Keratinocyte (primary cell): Measurements from ENCODE around the gene FBP1. TPM values are rescaled to one million over a fixed set of nuclear protein-coding genes. Genes with fewer than 3 reads are reported as not detected.

Experiments used
- DNase-seq: peaks from one replicate; pipeline ENCODE4 v3.0.0-alpha.2; 2011; ENCODE audit warnings: low read depth, missing footprints, low spot score
- FAIRE-seq: peaks from 2 replicates; lab custom pipeline; 2011; peaks lifted over from hg19 to GRCh38; lab: Jason Lieb, UNC
- H2AFZ ChIP-seq: 2 replicates; pipeline ENCODE4 v1.6.0; 2012; ENCODE audit warnings: low read length, control low read depth, inconsistent platforms; ENCODE audit not compliant: control insufficient read depth
- H3K27ac ChIP-seq: 2 replicates; pipeline ENCODE4 v1.5.1; 2011; ENCODE audit warnings: low read length; ENCODE audit not compliant: control insufficient read depth, insufficient read depth
- H3K27me3 ChIP-seq: 3 replicates; pipeline ENCODE4 v1.6.0; 2011; ENCODE audit warnings: low read length; ENCODE audit not compliant: control insufficient read depth, insufficient read depth; ENCODE audit errors: extremely low read depth
- H3K36me3 ChIP-seq, 2 experiments: 2 replicates in 1 of 2; 3 replicates in 1 of 2; pipeline ENCODE4 v1.5.1; 2011; ENCODE audit warnings: low read length in 2 of 2, mild to moderate bottlenecking in 1 of 2; ENCODE audit not compliant: control insufficient read depth in 2 of 2, insufficient read depth in 2 of 2; ENCODE audit errors: extremely low read depth in 1 of 2
- H3K4me1 ChIP-seq: 3 replicates; pipeline ENCODE4 v1.5.1; 2011; ENCODE audit warnings: low read length; ENCODE audit not compliant: control insufficient read depth, insufficient read depth; ENCODE audit errors: extremely low read depth
- H3K4me2 ChIP-seq: 3 replicates; pipeline ENCODE4 v1.6.0; 2011; ENCODE audit warnings: low read depth, low read length; ENCODE audit not compliant: control insufficient read depth, insufficient read depth; ENCODE audit errors: extremely low read depth
- H3K4me3 ChIP-seq, 3 experiments: fragments of 200-600 bp in 1 of 3; sonication (generic) in 1 of 3; 2 replicates in 2 of 3; 3 replicates in 1 of 3; pipeline ENCODE4 v1.5.1; 2011 to 2016; ENCODE audit warnings: low read length in 3 of 3, mild to moderate bottlenecking in 3 of 3, control low read depth in 2 of 3, inconsistent platforms in 1 of 3, low read depth in 1 of 3, mixed read lengths in 1 of 3, mixed run types in 1 of 3, moderate library complexity in 1 of 3; ENCODE audit not compliant: control insufficient read depth in 2 of 3, insufficient read depth in 2 of 3; ENCODE audit errors: extremely low read depth in 1 of 3
- H3K79me2 ChIP-seq: 2 replicates; pipeline ENCODE4 v1.6.0; 2012; ENCODE audit warnings: low read length; ENCODE audit not compliant: control insufficient read depth, insufficient read depth
- H3K9ac ChIP-seq: 3 replicates; pipeline ENCODE4 v1.6.0; 2011; ENCODE audit warnings: low read length; ENCODE audit not compliant: control insufficient read depth, insufficient read depth; ENCODE audit errors: extremely low read depth
- H3K9me1 ChIP-seq: 3 replicates; pipeline ENCODE4 v1.6.0; 2011; ENCODE audit warnings: low read length; ENCODE audit not compliant: control insufficient read depth, insufficient read depth; ENCODE audit errors: extremely low read depth
- H3K9me3 ChIP-seq: 2 replicates; pipeline ENCODE4 v1.5.1; 2012; ENCODE audit warnings: low read depth, low read length; ENCODE audit not compliant: control insufficient read depth
- H4K20me1 ChIP-seq: 3 replicates; pipeline ENCODE4 v1.6.0; 2011; ENCODE audit warnings: low read length; ENCODE audit not compliant: control insufficient read depth, insufficient read depth; ENCODE audit errors: extremely low read depth
- CTCF ChIP-seq, 3 experiments: IDR thresholded peaks in 1 of 3; conservative IDR thresholded peaks in 1 of 3; optimal IDR thresholded peaks in 1 of 3; 2 replicates in 2 of 3; 3 replicates in 1 of 3; pipeline versions ENCODE3 to v1.5.1; 2011; ENCODE audit warnings: low read length in 3 of 3, mild to moderate bottlenecking in 3 of 3, moderate library complexity in 2 of 3, control low read depth in 1 of 3, inconsistent platforms in 1 of 3; ENCODE audit not compliant: insufficient read depth in 2 of 3; ENCODE audit errors: extremely low read depth in 1 of 3
- EZH2 ChIP-seq: IDR thresholded peaks from one replicate; pipeline ENCODE4 v1.6.1; 2012; ENCODE audit warnings: inconsistent platforms, mild to moderate bottlenecking, low read length, moderate library complexity
- dilution Hi-C: fragments of 300-500 bp; cut with MboI; formaldehyde crosslinking; loops from one replicate; pipeline ENCODE4 v1.7.0; 2020; ENCODE audit warnings: low sequenced_read_pairs; ENCODE audit not compliant: extremely low pct_ligation_motif_present
- polyA plus RNA-seq, 5 experiments: library from polyadenylated mRNA; depleted of rRNA in 3 of 5; stranded (reverse) in 3 of 5; stranded (forward) in 1 of 5; unstranded in 1 of 5; fragments of >200 nt; gene quantifications; 1 replicate in 1 of 5; 2 replicates in 3 of 5; 3 replicates in 1 of 5; pipeline versions ENCODE4 v1.2.1 to v1.2.3, GENCODE V29; 2011 to 2012; ENCODE audit warnings: missing spikeins in 2 of 5, low read depth in 1 of 5, low replicate concordance in 1 of 5

The FBP1 gene
- polyA plus RNA-seq, 1 donor (not counting 4 experiments of a cell fraction or from before 2014, with no cell fraction given), result 0.16 TPM

GRCh38 chr9:94603259-94604160 lies 35.8 kb downstream of the FBP1 start:
- peak; percentile 23 for DNase-seq
- peak; percentile 65 for FAIRE-seq

GRCh38 chr9:94602666-94603065 lies 36.7 kb downstream of the FBP1 start:
- FAIRE-seq (peak; percentile 5), DNase-seq (no peak)
- Histone ChIP-seq H3K79me2 (no peaks in the 10 kb centered on the region), H2AFZ (no peak overlapping the region), H3K4me1 (no peaks in the 10 kb centered on the region), H3K9me1 (no peaks in the 10 kb centered on the region), H3K27ac (no peak overlapping the region), H3K4me2 (no peak overlapping the region), H3K36me3 (no peaks in the 10 kb centered on the region), H3K9ac (no peak overlapping the region), H3K9me3 (no peaks in the 10 kb centered on the region), H4K20me1 (no peaks in the 10 kb centered on the region), H3K4me3 (no peak overlapping the region), H3K27me3 (peaks cover 5% of the 10 kb centered on the region)
- dilution Hi-C loops, result no loop called here
- no peak for TF ChIP-seq CTCF (optimal IDR thresholded peaks at IDR 0.05 in 1 of 3, IDR thresholded peaks at IDR 0.05 in 1 of 3, conservative IDR thresholded peaks at IDR 0.05 in 1 of 3; ENCODE audit: extremely low read depth in 1 of 3, insufficient read depth in 2 of 3, low read length in 3 of 3)
- TF ChIP-seq EZH2, result no peak

More at GRCh38 chr9:94603259-94604160, 35.8 kb downstream of the FBP1 start:
- no peaks in the 10 kb centered on the region for H3K79me2 ChIP-seq
- H3K27ac ChIP-seq, result no peak overlapping the region
- TF ChIP-seq CTCF (optimal IDR thresholded peaks at IDR 0.05 in 1 of 3, IDR thresholded peaks at IDR 0.05 in 1 of 3, conservative IDR thresholded peaks at IDR 0.05 in 1 of 3; ENCODE audit: extremely low read depth in 1 of 3, insufficient read depth in 2 of 3, low read length in 3 of 3) (peak; percentile 88 to 96 (median 91)), EZH2 (no peak)
- no peak overlapping the region for H3K9ac ChIP-seq
- no peak overlapping the region for H2AFZ ChIP-seq
- dilution Hi-C loops, result no loop called here
- no peaks in the 10 kb centered on the region for H3K36me3 ChIP-seq
- no peaks in the 10 kb centered on the region for H3K9me1 ChIP-seq
- no peaks in the 10 kb centered on the region for H3K9me3 ChIP-seq
- no peak overlapping the region for H3K4me3 ChIP-seq
- H3K4me2 ChIP-seq, result no peak overlapping the region
- H3K4me1 ChIP-seq, result no peaks in the 10 kb centered on the region
- peaks cover 5% of the 10 kb centered on the region for H3K27me3 ChIP-seq
- no peaks in the 10 kb centered on the region for H4K20me1 ChIP-seq
